Gastrocnemius medialis (tissue), 4 donors: ENCODE data around the gene CERK.

Experiments used
- CTCF ChIP-seq, 5 experiments: fragments of 450-650 bp in 3 of 5; fragments of 200-600 bp in 2 of 5; sonication (generic) in 2 of 5; IDR thresholded peaks in 4 of 5; conservative IDR thresholded peaks in 1 of 5; 1 replicate in 4 of 5; 2 replicates in 1 of 5; pipeline ENCODE4 v1.5.1; 2016 to 2019; ENCODE audit warnings: antibody characterized with exemption in 5 of 5, mild to moderate bottlenecking in 3 of 5, moderate library complexity in 3 of 5
- POLR2A ChIP-seq, 2 donors: fragments of 450-650 bp; IDR thresholded peaks; one replicate each; pipeline ENCODE4 v1.6.1; 2017; ENCODE audit warnings: antibody characterized with exemption in 2 of 2, mild to moderate bottlenecking in 2 of 2, moderate library complexity in 2 of 2

DNA sequence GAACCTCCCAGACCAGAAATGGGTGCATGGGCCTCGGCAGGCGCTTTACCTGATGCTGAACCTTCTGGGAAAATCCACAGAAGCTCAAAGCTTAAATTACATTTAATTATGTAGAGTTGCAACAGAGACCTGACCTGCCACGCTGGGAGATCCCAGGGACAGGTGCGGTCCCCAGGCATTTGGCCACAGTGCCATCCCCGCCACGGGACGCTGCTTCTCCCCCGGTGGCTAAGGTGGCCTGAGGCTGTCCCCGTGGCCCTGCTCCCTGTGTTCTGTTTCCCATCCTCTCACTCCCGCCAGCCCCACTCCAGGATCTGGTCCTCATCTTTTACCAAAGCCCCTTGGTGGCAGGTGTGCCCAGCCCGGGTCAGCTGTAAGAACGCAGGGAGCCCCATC is 78.3 kb downstream of the CERK start:
- TF ChIP-seq CTCF (IDR thresholded peaks at IDR 0.05 in 4 of 5, conservative IDR thresholded peaks at IDR 0.05 in 1 of 5), result no peak
- TF ChIP-seq POLR2A (IDR thresholded peaks at IDR 0.05), result no peak
